Nephron progenitor cell (in vitro differentiated cells): ENCODE measurements around the gene CAPN12.

Experiments
- DNase-seq: peaks from one replicate; pipeline ENCODE4 v3.0.0; 2021
- H3K27ac Mint-ChIP-seq: 2 replicates; pipeline ENCODE4 v1.8.0; 2021; ENCODE audit warnings: mild to moderate bottlenecking, moderate library complexity, mixed read lengths
- H3K27me3 Mint-ChIP-seq: 2 replicates; pipeline ENCODE4 v1.8.0; 2021; ENCODE audit warnings: mild to moderate bottlenecking, low read depth, mixed read lengths; ENCODE audit not compliant: poor library complexity
- H3K36me3 Mint-ChIP-seq: 2 replicates; pipeline ENCODE4 v1.8.0; 2021; ENCODE audit warnings: low read depth, mixed read lengths
- H3K4me1 Mint-ChIP-seq: 2 replicates; pipeline ENCODE4 v1.8.0; 2021; ENCODE audit warnings: mixed read lengths
- H3K4me3 Mint-ChIP-seq: 2 replicates; pipeline ENCODE4 v1.8.0; 2021; ENCODE audit warnings: mild to moderate bottlenecking, moderate library complexity, mixed read lengths
- H3K9me3 Mint-ChIP-seq: 2 replicates; pipeline ENCODE4 v1.8.0; 2021; ENCODE audit warnings: mild to moderate bottlenecking, moderate library complexity, mixed read lengths
- CTCF ChIP-seq: fragments of 200-600 bp; sonication (generic); IDR thresholded peaks from 2 replicates; pipeline ENCODE4 v1.5.0; 2021; ENCODE audit warnings: antibody characterized with exemption

CAPN12 gene

GRCh38 chr19:38707512-38708114 is 36.7 kb downstream of the CAPN12 start:
- no peak for TF ChIP-seq CTCF
- H3K36me3 Mint-ChIP-seq, result peaks cover 22% of the 10 kb centered on the region
- H3K27ac Mint-ChIP-seq, result no peak overlapping the region
- H3K4me3 Mint-ChIP-seq, result no peak overlapping the region
- H3K27me3 Mint-ChIP-seq, result no peaks in the 10 kb centered on the region
- H3K4me1 Mint-ChIP-seq, result peaks cover 14% of the 10 kb centered on the region
- H3K9me3 Mint-ChIP-seq, result no peaks in the 10 kb centered on the region
- DNase-seq, result no peak

- H3K4me3 Mint-ChIP-seq, result no peak overlapping the region
- H3K4me1 Mint-ChIP-seq, result peaks cover 11% of the 10 kb centered on the region
Measured at GRCh38 chr19:38706792-38707511, 37.3 kb downstream of the CAPN12 start.

GRCh38 chr19:38705197-38706019 is 38.9 kb downstream of the CAPN12 start:
- Mint-ChIP-seq H3K27ac (peak overlapping the region; percentile 27), H3K4me3 (no peak overlapping the region), H3K27me3 (no peaks in the 10 kb centered on the region), H3K36me3 (peaks cover 17% of the 10 kb centered on the region), H3K4me1 (peaks cover 22% of the 10 kb centered on the region), H3K9me3 (no peaks in the 10 kb centered on the region)
- no peak for DNase-seq
- TF ChIP-seq CTCF, result no peak

More at GRCh38 chr19:38706792-38707511, 37.3 kb downstream of the CAPN12 start:
- no peak for DNase-seq
- Mint-ChIP-seq H3K9me3 (no peaks in the 10 kb centered on the region), H3K36me3 (peaks cover 22% of the 10 kb centered on the region), H3K27ac (no peak overlapping the region), H3K27me3 (no peaks in the 10 kb centered on the region)
- no peak for TF ChIP-seq CTCF

- Mint-ChIP-seq H3K27me3 (no peaks in the 10 kb centered on the region), H3K27ac (peak overlapping the region; percentile 88), H3K36me3 (peaks cover 17% of the 10 kb centered on the region), H3K4me1 (peaks cover 28% of the 10 kb centered on the region), H3K9me3 (no peaks in the 10 kb centered on the region), H3K4me3 (no peak overlapping the region)
- no peak for TF ChIP-seq CTCF
- no peak for DNase-seq
Measured at GRCh38 chr19:38704488-38705026, 39.7 kb downstream of the CAPN12 start.

GRCh38 chr19:38703509-38703908 is 40.8 kb downstream of the CAPN12 start:
- H3K4me3 Mint-ChIP-seq, result no peak overlapping the region
- DNase-seq, result no peak
- peaks cover 19% of the 10 kb centered on the region for H3K36me3 Mint-ChIP-seq
- no peak overlapping the region for H3K27ac Mint-ChIP-seq
- H3K4me1 Mint-ChIP-seq, result peaks cover 39% of the 10 kb centered on the region
- TF ChIP-seq CTCF, result no peak
- H3K9me3 Mint-ChIP-seq, result no peaks in the 10 kb centered on the region
- no peaks in the 10 kb centered on the region for H3K27me3 Mint-ChIP-seq
